Stimulated activated CD4-positive, alpha-beta T cell treated with anti-CD3 and anti-CD28 coated beads, Interleukin-12 subunit alpha, Interleukin-12 subunit beta, amount 100 ng/mL, for 24 hours (primary cell): Measurements from ENCODE around the gene STIMATE.

Source experiments
- DNase-seq, 2 experiments: peaks; one replicate each; pipeline ENCODE4 v3.0.0-alpha.2; 2020; ENCODE audit warnings: low read depth in 2 of 2

STIMATE gene

DNA sequence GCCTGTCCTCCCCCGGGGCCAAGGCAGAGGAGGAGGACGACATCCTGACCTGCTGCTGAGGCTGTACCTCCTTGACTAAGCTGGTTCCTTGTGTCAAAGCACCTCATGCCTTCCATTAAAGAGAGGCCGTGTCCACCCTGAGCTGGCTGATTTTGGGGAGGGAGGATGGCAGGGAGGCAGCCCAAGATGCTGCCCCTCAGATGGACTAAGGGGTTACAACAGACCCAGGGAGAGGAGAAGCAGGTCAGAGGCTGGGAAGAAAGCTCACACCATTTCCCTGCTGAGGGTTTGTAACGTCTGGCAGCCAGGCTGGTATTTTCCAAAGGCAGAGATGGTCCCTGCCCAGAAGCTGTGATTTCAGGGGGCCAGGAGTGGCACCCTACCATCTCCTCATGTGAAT, 105.4 kb downstream of the STIMATE start:
- DNase-seq: no peak

DNA sequence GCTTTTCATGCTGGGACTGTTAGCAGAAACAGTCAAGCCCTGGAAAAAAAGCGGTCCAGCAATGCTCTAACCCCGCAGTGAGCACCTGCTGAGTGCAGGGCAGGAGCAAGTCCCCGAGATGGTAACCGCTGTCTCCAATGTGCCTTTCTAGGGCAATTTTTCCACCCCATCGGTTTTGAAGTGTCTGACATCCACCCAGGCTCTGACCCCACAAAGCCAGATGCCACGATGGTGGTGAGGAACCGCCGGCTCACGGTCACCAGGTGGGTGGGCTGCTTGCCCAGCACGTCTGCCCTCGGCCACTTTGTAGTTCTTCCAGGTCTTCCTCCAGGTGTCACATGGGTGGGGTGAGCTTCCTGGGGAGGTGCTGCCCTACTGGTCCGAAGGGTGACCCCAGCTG, 106.0 kb downstream of the STIMATE start:
- DNase-seq: no peak

DNA sequence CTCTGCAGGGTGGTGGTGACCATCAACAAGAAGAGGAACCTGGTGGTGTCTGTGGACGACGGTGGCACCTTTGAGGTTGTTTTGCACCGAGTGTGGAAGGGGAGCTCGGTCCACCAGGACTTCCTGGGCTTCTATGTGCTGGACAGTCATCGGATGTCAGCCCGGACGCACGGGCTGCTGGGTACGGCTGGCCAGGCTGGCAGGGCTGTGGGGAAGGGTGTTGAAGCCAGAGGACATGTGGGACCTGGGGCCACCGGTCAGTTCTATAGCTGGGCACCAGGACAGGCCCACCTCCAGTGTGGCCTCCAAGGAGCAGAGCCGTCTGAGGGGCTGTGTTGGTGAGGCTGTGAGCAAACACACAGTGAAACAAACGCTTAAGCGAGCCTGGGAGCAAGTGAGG, 106.6 kb downstream of the STIMATE start:
- DNase-seq: no peak

DNA sequence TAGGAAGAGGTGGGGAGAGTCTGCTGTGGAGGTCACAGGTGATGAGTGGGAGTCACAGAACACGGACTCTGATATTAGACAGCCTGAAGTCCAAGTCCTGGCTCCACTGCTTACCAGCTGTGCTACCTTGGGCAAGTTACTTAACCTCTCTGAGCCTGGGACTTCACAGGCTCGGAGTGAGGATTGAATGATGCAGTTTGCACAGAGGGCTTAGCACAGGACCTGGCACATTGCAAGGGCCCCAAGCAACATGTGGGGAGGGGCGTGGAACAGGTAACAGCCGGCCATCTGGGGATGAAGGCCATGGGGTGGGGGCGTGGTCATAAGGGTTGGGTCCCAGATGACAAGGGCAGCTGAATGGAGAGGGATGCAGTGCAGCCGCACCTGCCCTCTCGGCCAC, 107.0 kb downstream of the STIMATE start:
- no peak for DNase-seq

DNA sequence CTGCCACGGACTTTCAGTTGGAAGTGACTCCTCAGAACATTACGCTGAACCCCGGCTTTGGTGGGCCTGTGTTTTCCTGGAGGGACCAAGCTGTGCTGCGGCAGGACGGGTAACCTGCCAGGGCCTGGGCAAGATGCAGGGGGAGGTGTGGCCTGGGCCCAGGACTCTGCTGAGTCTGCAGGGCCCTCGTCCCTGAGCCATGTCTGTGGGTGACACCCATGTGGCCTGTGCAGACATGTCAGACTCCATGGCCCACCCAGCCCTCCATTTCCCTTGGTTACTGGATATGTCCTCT, 107.7 kb downstream of the STIMATE start:
- no peak for DNase-seq

DNA sequence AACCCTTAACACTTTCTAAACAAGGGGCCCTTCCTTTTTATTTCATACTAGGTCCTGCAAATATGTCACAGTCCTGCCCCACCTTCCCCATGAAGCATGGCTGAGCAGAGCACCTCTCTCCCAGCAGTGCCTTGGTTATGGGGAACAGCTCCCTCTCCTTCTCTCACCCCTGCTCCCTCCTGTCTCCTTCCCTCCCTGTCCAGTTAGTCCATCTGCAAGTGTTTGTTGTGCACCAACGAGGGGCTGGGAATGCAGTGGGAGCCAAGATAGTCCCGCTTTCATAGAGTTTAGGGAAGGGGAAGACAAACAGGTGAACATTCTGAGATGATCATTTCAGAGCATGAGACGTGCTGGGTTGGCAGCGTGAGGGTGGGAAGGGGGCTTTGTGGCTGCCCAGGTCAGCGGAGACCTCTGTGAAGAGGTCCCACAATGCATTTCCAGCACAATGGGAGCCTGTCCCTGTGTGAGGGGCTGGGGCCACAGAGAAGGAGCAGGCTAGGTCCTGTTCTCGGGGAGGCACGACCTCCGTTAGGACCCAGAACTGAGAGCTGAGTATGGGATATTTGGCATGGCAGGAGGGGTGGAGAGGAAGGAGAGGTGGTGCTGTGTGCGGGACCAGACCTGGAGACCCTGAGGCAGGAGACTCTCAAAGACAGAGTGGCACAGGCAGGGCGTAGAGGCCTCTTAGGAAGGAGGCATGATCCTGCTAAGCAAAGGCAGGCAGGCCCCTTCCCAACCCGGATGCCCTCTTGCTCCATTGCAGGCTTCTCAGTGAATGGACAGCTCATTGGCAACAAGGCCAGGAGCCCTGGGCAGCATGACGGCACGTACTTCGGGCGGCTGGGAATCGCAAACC, 108.2 kb downstream of the STIMATE start:
- DNase-seq: no peak

DNA sequence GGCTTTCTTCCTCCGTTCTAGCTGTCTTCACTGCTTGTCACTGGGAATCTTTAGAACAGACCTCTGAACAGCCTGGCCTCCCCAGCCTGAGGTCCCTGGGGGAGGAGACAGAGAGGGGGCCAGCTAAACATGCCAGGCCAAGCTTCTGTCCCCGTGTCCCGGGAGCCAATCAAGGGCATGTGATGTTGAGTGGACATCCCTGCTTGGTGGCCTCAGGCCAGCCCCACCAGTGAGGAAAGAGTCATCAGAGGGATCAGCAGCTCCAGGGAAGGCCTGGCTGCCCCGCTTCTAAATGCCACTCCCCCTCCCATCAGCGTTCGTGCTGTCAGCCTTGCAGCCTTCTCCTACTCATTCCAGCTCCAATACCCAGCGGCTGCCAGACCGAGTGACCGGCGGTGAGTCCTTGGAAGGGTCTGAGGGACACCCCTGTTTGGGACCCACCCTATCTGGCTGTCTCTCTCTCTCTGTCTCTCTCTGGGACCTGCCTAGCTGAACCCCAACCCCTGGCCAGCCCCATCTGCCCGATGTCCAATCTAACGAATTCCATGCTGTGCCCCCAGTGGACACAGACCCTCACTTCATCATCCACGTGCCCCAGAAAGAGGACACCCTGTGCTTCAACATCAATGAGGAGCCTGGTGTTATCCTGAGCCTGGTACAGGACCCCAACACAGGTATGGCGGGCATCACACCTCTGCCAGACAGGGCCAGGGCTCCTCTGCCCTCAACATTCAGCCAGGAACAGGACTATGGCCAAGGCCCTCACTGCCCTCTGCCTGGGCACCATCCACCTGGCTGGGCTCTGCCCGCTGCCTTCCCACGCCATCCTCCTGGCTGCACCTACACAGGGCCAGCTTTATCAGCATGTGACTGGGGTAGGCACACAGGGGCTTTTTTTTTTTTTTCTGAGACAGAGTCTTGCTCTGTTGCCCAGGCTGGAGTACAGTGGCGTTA, 109.4 kb downstream of the STIMATE start:
- DNase-seq: no peak

DNA sequence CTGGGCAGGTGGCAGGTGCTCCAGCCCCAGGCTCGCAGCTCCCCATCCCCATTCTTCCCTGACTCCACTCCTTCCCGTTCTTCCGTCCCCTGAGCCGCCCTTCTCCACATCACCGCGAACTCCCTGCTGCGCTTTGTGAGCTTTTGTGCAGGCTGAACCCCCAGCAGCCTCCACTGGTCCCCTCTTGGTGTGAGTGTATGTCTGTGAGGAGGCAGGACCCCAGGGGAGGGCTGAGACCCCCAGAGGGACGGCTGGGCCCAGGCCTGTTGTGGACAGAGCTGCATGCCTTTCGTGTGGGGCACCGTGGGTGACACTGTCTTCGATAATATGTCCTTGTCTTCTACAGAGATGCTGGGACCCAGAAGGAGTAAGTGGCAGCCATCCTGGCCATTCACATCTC, 110.1 kb downstream of the STIMATE start:
- DNase-seq: no peak
